Epithelial cell of esophagus (primary cell): ENCODE results near the gene UNKL.

Experiments used
- DNase-seq: peaks from one replicate; pipeline ENCODE4 v3.0.0; 2010; ENCODE audit warnings: low read depth
- H3K4me3 ChIP-seq: 2 replicates; pipeline ENCODE4 v1.5.1; 2011; ENCODE audit warnings: mild to moderate bottlenecking, low read length, control low read depth
- TF ChIP-seq, protein P1 (sequence below): IDR thresholded peaks from 2 replicates; pipeline ENCODE4 v1.5.1; 2011; ENCODE audit warnings: low read depth, mild to moderate bottlenecking, low read length, control low read depth, inconsistent platforms; ENCODE audit not compliant: insufficient read depth; ENCODE audit errors: missing control alignments

The UNKL gene

DNA sequence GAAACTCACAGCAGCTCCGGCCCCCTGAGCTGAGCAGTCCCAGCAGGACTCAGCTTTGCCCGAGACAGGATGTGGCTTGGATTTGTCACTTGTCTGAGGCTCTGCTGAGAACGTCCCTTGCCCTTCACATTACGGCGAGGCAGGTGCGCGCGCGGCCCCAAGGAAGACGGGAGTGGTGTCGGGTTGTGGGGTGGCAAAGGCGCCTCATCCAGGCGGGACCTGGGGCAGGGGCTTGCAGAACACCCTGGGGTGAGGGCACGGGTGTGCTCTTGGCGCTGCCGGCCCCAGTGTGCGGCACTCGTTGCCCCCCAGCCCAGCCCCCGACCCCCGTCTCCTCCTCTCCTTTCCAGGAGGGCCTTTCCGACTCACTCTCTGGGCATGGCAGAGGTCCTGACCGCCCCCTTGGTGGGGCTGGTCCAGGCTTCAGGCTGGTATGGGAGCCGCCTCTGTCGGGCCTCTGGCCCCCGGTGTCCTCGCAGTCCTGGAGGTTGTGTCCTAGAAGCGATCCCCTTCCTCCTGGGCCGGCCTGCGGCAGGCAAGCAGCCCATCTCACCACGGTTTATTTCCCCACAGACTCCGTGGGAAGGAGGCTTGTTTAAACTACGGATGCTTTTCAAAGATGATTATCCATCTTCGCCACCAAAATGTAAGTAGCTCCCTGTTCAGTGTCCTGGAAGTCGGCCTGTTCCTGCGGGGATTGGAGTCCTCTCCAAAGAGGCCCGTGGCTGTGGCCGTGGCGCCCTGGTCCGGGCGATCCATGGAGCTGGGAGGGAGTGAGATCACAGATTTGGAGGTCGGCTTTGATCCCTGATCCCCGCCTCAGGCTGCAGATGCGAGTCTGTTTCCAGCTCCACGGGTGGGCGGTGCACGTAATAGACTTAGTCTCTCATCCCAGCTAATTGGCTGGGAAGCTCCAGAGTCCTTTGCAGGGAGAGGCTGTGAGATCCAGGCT lies 99.1 kb downstream of the UNKL start:
- DNase-seq: no peak
- H3K4me3 ChIP-seq: no peak overlapping the region
- TF ChIP-seq, protein P1, sequence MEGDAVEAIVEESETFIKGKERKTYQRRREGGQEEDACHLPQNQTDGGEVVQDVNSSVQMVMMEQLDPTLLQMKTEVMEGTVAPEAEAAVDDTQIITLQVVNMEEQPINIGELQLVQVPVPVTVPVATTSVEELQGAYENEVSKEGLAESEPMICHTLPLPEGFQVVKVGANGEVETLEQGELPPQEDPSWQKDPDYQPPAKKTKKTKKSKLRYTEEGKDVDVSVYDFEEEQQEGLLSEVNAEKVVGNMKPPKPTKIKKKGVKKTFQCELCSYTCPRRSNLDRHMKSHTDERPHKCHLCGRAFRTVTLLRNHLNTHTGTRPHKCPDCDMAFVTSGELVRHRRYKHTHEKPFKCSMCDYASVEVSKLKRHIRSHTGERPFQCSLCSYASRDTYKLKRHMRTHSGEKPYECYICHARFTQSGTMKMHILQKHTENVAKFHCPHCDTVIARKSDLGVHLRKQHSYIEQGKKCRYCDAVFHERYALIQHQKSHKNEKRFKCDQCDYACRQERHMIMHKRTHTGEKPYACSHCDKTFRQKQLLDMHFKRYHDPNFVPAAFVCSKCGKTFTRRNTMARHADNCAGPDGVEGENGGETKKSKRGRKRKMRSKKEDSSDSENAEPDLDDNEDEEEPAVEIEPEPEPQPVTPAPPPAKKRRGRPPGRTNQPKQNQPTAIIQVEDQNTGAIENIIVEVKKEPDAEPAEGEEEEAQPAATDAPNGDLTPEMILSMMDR: no peak

DNA sequence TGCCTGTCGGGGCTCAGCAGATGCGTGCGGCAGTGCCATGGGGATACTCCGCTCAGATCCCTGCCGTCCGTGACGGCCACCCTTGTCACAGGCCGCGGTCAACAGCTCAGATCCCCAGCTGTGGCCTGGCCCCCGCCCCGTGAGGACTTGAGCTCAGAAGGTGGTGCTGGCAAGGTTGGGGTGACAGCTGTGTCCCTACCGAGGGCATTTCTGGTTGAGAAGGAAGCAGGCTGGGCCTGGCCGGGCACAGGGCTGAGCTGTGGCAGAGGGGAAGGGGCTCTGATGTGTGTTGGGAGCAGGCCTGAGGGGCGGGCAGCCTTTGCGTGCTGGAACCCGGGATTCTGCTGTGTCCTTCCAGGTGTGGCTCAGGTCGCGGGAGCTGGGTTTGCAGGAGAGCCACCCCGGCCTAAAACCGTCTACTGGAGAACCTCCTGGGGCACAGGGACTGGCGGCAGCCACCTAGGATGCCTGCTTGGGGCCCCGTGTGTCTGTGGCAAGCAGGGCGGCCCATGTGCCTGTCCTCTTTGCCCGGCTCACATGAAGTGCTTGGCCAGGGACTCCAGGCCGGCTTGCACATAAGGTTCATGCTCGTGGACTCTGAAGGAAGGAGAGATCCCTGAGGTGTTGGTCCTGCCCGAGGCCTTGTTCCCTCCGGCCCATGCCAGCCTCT lies 100.0 kb downstream of the UNKL start:
- DNase-seq: no peak
- H3K4me3 ChIP-seq: no peak overlapping the region
- TF ChIP-seq, protein P1: no peak

DNA sequence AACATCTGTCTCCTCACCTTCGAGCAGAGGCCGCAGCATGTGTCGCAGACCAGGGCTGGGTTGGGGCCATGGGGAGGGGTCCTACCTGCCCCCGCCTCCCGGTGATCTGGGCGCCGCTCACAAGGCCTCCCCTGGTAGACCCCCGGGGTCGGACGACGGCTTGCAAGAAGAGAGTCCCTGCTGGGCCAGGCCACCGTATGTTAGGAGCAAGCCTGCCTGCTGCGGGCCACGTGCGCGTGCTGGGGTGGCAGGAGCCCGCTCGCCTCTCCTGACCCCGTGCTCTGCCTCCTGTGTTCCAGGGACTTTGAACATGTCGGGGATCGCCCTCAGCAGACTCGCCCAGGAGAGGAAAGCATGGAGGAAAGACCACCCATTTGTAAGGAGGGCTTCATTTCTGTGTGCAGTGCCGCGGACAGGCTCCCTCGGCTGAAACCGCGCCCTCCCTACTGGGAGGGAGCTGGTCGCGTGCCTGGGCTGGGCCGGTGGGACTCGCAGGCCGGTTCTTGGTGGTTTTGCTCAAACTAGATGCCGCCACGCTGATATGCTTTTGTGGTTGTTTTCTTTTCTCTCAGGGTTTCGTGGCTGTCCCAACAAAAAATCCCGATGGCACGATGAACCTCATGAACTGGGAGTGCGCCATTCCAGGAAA lies 100.7 kb downstream of the UNKL start:
- DNase-seq: no peak
- no peak overlapping the region for H3K4me3 ChIP-seq
- TF ChIP-seq, protein P1: no peak
